HepG2 (cell line): ENCODE measurements around the gene ZBTB46. TPM values are rescaled to one million over a fixed set of nuclear protein-coding genes. Genes with fewer than 3 reads are reported as not detected.

Experiments
- KDM5B ChIP-seq: sonication (generic); formaldehyde crosslinking; IDR thresholded peaks from 2 replicates; pipeline ENCODE4 v1.4.0; 2020; ENCODE audit warnings: missing genetic modification reagents, mild to moderate bottlenecking, borderline replicate concordance
- MATR3 ChIP-seq: sonication (generic); formaldehyde crosslinking; IDR thresholded peaks from 2 replicates; pipeline ENCODE4 v1.4.0; 2020; ENCODE audit warnings: missing genetic modification reagents
- MED1 ChIP-seq: sonication (generic); formaldehyde crosslinking; IDR thresholded peaks from 2 replicates; pipeline ENCODE4 v1.4.0; 2020; ENCODE audit warnings: missing genetic modification reagents
- NBN ChIP-seq: fragments of 450-650 bp; conservative IDR thresholded peaks from 2 replicates; pipeline ENCODE4 v1.6.1; 2017
- NFATC3 ChIP-seq: sonication (generic); formaldehyde crosslinking; IDR thresholded peaks from 2 replicates; pipeline ENCODE4 v1.5.1; 2020; ENCODE audit warnings: mild to moderate bottlenecking, missing genetic modification reagents
- PAF1 ChIP-seq: IDR thresholded peaks from 2 replicates; pipeline ENCODE4 v1.6.1; 2016; ENCODE audit warnings: missing genetic modification reagents, missing compliant biosample characterization
- SOX5 ChIP-seq: IDR thresholded peaks from 2 replicates; pipeline ENCODE4 v1.6.1; 2016; ENCODE audit warnings: borderline replicate concordance
- ZNF367 ChIP-seq: sonication (generic); formaldehyde crosslinking; IDR thresholded peaks from 2 replicates; pipeline ENCODE4 v1.4.0; 2020; ENCODE audit warnings: missing genetic modification reagents, borderline replicate concordance
- polyA plus RNA-seq, 8 experiments: library from polyadenylated mRNA; depleted of rRNA in 3 of 8; stranded (reverse) in 7 of 8; unstranded in 1 of 8; fragments of >200 nt; fragmentation: Illumina TruSeq in 4 of 8; extraction: Trizol in 4 of 8; gene quantifications; 2 replicates each; pipeline versions ENCODE4 v1.2.1 to v1.2.3, GENCODE V29; 2011 to 2016; ENCODE audit warnings: low read depth in 4 of 8, missing spikeins in 1 of 8, mixed read lengths in 1 of 8; ENCODE audit not compliant: insufficient read depth in 1 of 8
- total RNA-seq, 5 experiments: library from RNA; depleted of rRNA; stranded (reverse); fragments of >200 nt; fragmentation: Illumina TruSeq; extraction: Trizol; gene quantifications; 2 replicates each; pipeline ENCODE4 v1.2.3, GENCODE V29; 2016; ENCODE audit warnings: low read depth in 1 of 5
- TF ChIP-seq, protein P1 (sequence below): sonication (generic); formaldehyde crosslinking; IDR thresholded peaks from 2 replicates; pipeline ENCODE4 v1.5.1; 2020; ENCODE audit warnings: mild to moderate bottlenecking, moderate library complexity, missing genetic modification reagents
- TF ChIP-seq, protein P2 (sequence below): sonication (generic); formaldehyde crosslinking; IDR thresholded peaks from 2 replicates; pipeline ENCODE4 v1.4.0; 2020; ENCODE audit warnings: missing genetic modification reagents
- TF ChIP-seq, protein P3 (sequence below): sonication (generic); formaldehyde crosslinking; IDR thresholded peaks from 2 replicates; pipeline ENCODE4 v1.4.0; 2020; ENCODE audit warnings: missing genetic modification reagents
- TF ChIP-seq, protein P4 (sequence below): sonication (generic); formaldehyde crosslinking; IDR thresholded peaks from 2 replicates; pipeline ENCODE4 v1.8.1; 2023; ENCODE audit warnings: mild to moderate bottlenecking, missing genetic modification reagents, borderline replicate concordance
- TF ChIP-seq, protein P5 (sequence below): IDR thresholded peaks from 2 replicates; pipeline ENCODE4 v1.6.1; 2016; ENCODE audit warnings: low read depth, missing genetic modification reagents, missing compliant biosample characterization

Gene ZBTB46
- total and polyA plus RNA-seq, 2 of the 13 experiments (the other 11 are each of a cell fraction or from before 2014, with no cell fraction given), result 1.6 to 13.5 TPM

DNA sequence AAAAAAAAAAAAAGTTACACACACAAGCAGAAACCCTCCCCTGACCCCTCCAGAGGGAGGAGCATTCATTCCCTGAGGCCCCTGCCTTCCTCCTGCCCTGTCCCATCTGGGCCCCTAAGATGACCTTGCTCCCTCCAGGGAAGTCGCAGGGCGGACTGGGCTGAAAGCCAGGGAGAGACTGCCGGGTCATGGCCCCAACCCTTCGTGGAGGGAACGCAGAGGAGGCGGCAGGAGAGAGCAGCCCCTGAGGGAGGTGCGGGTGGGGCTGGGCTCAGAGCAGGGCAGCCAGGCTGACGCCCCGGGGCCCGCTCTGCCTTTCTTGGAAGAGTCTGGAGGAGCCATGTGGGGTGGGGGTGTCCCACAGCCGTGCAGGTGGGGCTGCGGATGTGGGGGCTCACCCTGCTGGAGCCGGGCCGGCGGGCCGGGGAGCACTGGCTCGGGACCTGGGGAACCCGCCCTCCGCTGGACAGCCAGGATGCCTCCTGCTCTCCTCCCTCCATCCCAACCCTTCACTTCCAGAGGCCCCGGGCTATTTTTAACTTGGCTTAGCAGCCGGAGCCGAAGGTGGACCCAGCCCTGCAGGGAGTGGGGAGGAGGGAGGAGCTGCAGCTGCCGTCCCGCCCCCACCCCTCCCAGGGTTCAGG, 15.2 kb upstream of the ZBTB46 start (continued):
- TF ChIP-seq, protein P1, sequence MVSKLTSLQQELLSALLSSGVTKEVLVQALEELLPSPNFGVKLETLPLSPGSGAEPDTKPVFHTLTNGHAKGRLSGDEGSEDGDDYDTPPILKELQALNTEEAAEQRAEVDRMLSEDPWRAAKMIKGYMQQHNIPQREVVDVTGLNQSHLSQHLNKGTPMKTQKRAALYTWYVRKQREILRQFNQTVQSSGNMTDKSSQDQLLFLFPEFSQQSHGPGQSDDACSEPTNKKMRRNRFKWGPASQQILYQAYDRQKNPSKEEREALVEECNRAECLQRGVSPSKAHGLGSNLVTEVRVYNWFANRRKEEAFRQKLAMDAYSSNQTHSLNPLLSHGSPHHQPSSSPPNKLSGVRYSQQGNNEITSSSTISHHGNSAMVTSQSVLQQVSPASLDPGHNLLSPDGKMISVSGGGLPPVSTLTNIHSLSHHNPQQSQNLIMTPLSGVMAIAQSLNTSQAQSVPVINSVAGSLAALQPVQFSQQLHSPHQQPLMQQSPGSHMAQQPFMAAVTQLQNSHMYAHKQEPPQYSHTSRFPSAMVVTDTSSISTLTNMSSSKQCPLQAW, result no peak
- no peak for TF ChIP-seq NBN
- TF ChIP-seq MATR3 (CRISPR knock-in tag), result no peak
- TF ChIP-seq PAF1 (CRISPR knock-in tag), result no peak
- TF ChIP-seq, protein P2, sequence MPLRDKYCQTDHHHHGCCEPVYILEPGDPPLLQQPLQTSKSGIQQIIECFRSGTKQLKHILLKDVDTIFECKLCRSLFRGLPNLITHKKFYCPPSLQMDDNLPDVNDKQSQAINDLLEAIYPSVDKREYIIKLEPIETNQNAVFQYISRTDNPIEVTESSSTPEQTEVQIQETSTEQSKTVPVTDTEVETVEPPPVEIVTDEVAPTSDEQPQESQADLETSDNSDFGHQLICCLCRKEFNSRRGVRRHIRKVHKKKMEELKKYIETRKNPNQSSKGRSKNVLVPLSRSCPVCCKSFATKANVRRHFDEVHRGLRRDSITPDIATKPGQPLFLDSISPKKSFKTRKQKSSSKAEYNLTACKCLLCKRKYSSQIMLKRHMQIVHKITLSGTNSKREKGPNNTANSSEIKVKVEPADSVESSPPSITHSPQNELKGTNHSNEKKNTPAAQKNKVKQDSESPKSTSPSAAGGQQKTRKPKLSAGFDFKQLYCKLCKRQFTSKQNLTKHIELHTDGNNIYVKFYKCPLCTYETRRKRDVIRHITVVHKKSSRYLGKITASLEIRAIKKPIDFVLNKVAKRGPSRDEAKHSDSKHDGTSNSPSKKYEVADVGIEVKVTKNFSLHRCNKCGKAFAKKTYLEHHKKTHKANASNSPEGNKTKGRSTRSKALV, result no peak
- TF ChIP-seq NFATC3 (CRISPR knock-in tag), result no peak
- TF ChIP-seq, protein P3, sequence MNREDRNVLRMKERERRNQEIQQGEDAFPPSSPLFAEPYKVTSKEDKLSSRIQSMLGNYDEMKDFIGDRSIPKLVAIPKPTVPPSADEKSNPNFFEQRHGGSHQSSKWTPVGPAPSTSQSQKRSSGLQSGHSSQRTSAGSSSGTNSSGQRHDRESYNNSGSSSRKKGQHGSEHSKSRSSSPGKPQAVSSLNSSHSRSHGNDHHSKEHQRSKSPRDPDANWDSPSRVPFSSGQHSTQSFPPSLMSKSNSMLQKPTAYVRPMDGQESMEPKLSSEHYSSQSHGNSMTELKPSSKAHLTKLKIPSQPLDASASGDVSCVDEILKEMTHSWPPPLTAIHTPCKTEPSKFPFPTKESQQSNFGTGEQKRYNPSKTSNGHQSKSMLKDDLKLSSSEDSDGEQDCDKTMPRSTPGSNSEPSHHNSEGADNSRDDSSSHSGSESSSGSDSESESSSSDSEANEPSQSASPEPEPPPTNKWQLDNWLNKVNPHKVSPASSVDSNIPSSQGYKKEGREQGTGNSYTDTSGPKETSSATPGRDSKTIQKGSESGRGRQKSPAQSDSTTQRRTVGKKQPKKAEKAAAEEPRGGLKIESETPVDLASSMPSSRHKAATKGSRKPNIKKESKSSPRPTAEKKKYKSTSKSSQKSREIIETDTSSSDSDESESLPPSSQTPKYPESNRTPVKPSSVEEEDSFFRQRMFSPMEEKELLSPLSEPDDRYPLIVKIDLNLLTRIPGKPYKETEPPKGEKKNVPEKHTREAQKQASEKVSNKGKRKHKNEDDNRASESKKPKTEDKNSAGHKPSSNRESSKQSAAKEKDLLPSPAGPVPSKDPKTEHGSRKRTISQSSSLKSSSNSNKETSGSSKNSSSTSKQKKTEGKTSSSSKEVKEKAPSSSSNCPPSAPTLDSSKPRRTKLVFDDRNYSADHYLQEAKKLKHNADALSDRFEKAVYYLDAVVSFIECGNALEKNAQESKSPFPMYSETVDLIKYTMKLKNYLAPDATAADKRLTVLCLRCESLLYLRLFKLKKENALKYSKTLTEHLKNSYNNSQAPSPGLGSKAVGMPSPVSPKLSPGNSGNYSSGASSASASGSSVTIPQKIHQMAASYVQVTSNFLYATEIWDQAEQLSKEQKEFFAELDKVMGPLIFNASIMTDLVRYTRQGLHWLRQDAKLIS (CRISPR knock-in tag), result no peak
- TF ChIP-seq ZNF367 (CRISPR knock-in tag), result no peak
- TF ChIP-seq, protein P4, sequence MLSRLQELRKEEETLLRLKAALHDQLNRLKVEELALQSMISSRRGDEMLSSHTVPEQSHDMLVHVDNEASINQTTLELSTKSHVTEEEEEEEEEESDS (CRISPR knock-in tag), result no peak; the same call in 1 of the 2 replicates
- no peak for TF ChIP-seq MED1 (CRISPR knock-in tag)
- TF ChIP-seq, protein P5, sequence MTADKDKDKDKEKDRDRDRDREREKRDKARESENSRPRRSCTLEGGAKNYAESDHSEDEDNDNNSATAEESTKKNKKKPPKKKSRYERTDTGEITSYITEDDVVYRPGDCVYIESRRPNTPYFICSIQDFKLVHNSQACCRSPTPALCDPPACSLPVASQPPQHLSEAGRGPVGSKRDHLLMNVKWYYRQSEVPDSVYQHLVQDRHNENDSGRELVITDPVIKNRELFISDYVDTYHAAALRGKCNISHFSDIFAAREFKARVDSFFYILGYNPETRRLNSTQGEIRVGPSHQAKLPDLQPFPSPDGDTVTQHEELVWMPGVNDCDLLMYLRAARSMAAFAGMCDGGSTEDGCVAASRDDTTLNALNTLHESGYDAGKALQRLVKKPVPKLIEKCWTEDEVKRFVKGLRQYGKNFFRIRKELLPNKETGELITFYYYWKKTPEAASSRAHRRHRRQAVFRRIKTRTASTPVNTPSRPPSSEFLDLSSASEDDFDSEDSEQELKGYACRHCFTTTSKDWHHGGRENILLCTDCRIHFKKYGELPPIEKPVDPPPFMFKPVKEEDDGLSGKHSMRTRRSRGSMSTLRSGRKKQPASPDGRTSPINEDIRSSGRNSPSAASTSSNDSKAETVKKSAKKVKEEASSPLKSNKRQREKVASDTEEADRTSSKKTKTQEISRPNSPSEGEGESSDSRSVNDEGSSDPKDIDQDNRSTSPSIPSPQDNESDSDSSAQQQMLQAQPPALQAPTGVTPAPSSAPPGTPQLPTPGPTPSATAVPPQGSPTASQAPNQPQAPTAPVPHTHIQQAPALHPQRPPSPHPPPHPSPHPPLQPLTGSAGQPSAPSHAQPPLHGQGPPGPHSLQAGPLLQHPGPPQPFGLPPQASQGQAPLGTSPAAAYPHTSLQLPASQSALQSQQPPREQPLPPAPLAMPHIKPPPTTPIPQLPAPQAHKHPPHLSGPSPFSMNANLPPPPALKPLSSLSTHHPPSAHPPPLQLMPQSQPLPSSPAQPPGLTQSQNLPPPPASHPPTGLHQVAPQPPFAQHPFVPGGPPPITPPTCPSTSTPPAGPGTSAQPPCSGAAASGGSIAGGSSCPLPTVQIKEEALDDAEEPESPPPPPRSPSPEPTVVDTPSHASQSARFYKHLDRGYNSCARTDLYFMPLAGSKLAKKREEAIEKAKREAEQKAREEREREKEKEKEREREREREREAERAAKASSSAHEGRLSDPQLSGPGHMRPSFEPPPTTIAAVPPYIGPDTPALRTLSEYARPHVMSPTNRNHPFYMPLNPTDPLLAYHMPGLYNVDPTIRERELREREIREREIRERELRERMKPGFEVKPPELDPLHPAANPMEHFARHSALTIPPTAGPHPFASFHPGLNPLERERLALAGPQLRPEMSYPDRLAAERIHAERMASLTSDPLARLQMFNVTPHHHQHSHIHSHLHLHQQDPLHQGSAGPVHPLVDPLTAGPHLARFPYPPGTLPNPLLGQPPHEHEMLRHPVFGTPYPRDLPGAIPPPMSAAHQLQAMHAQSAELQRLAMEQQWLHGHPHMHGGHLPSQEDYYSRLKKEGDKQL (CRISPR knock-in tag), result no peak
- TF ChIP-seq SOX5 (CRISPR knock-in tag), result no peak
- 0 out of 2 replicates have a peak, but pooled peaks have one; percentile 31 for TF ChIP-seq KDM5B (CRISPR knock-in tag)
